ENCODE results near the gene ADGRG3.
"Not testable (repeated sequence)": the region's sequence is repeated elsewhere in the genome, so short reads cannot be mapped to it uniquely, and the experiment has no call there.

The ADGRG3 gene

DNA sequence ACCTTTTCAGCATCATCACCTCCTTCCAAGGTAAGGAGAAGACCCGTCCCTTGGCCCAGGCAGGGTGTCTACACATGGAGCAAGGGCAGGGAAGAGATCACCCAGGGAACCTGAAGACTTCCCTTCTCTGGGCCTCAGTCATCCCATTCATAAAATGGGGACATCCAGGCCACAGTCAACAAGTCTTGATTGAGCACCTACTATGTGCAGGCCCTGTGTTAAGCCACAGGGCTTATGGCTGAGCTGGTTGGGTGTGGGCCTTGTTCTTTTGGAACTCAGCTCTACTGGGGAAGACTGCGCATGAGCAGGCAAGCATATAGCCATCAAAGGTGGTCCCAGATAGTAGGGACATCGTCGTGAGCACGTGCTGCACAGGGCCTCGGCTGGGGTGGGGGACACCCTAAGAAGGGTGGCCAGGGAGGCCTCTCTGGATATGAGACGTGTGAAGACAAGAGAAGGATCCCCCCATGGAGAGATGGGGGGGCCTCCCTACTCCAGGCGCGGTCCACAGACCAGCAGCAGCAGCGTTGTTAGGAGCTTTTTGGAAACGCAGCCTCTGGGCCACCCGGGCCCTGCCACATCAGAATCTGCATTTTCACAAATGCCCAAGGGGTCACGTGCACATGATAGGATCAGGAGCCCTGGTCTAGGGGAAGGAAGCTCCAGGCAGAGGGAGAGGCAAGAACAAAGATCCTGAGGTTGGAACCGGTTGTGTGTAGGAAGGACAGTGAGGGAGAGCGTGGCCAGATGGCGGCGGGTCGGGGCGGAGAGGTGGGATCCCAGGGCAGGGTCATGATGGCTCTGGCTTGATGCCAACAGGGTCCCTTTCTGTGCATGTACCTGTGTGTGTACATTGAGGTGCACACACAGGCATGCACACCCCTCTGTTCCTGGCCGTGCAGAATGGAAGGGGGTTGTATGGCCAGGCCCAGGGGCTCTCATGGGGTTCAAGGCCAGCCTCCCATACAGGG, 5.9 kb upstream of the ADGRG3 start:
- no peak for DNase-seq (ENCODE audit: low spot score)

DNA sequence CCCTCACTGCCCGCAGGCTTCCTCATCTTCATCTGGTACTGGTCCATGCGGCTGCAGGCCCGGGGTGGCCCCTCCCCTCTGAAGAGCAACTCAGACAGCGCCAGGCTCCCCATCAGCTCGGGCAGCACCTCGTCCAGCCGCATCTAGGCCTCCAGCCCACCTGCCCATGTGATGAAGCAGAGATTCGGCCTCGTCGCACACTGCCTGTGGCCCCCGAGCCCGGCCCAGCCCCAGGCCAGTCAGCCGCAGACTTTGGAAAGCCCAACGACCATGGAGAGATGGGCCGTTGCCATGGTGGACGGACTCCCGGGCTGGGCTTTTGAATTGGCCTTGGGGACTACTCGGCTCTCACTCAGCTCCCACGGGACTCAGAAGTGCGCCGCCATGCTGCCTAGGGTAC, 4.7 kb upstream of the ADGRG3 start:
- DNase-seq (ENCODE audit: low spot score) = no peak

- no peak for DNase-seq (ENCODE audit: low spot score)
Measured at GRCh38 chr16:57663917-57664661, 4.0 kb upstream of the ADGRG3 start.

DNA sequence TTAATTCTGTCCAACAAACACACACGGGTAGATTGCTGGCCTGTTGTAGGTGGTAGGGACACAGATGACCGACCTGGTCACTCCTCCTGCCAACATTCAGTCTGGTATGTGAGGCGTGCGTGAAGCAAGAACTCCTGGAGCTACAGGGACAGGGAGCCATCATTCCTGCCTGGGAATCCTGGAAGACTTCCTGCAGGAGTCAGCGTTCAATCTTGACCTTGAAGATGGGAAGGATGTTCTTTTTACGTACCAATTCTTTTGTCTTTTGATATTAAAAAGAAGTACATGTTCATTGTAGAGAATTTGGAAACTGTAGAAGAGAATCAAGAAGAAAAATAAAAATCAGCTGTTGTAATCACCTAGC, 3.5 kb upstream of the ADGRG3 start:
- DNase-seq (ENCODE audit: low spot score) = no peak

DNA sequence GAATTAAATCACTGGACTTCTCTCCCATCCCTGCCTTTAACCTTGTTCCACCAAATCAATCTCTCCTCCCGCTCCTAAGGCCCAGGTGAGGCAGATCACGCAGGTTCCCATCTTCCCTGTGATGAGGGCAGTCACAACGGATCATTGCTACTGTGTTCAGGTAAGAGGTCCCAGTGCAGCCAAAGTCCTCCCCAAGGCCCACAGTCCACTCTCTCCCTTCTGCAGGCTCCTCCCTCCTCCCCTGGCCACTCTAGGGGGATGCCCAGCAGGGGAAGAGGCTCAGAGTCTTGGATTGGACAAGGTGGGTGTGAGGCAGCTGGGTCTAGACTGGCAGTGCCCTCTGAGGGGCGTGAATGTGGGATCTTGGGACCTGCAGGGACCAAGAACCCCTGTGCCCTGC, 2.6 kb upstream of the ADGRG3 start:
- no peak for DNase-seq (ENCODE audit: low spot score)

DNA sequence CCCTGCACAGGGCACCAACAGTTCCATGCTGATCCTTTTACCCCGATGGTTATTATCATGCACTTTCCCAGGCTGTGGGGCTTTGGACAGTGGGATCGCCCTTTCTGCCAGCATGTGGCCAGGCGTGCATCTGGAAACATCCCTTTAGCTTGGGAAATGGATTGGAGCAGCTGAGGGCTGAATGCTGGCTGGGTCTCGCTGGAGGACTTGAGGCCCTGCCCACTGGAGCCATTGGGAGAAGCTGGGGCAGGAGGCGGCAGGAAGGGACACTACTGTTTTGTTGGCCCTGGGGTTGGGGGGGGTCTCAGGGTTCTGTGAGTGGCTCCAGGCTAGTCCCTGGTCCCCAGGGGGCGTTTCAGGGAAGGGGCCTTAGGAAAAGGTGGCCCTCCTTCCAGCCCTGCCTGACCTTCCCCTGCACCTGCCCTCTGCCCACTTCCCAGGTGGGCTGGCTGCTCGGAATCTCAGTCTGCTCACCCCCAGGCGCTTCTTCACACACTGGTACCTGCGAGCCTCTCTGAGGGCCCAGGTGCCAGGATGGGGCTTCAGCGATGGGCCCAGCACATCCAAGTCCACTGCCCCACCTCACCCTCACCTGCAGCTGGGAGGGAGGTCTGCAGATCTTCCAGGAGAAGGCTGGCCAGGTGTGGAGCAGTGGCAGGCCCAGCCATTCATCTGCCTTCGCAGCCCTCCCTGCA, 1.6 kb upstream of the ADGRG3 start:
- DNase-seq (ENCODE audit: low spot score) = no peak

GRCh38 chr16:57667048-57667525, 1.0 kb upstream of the ADGRG3 start:
- DNase-seq (ENCODE audit: low spot score) = no peak

- no peak for DNase-seq (ENCODE audit: low spot score)
Measured at GRCh38 chr16:57667526-57668262, 412 bp upstream of the ADGRG3 start.

- no peak for DNase-seq (ENCODE audit: low spot score)
Measured at GRCh38 chr16:57668630-57669475, 747 bp downstream of the ADGRG3 start.

DNA sequence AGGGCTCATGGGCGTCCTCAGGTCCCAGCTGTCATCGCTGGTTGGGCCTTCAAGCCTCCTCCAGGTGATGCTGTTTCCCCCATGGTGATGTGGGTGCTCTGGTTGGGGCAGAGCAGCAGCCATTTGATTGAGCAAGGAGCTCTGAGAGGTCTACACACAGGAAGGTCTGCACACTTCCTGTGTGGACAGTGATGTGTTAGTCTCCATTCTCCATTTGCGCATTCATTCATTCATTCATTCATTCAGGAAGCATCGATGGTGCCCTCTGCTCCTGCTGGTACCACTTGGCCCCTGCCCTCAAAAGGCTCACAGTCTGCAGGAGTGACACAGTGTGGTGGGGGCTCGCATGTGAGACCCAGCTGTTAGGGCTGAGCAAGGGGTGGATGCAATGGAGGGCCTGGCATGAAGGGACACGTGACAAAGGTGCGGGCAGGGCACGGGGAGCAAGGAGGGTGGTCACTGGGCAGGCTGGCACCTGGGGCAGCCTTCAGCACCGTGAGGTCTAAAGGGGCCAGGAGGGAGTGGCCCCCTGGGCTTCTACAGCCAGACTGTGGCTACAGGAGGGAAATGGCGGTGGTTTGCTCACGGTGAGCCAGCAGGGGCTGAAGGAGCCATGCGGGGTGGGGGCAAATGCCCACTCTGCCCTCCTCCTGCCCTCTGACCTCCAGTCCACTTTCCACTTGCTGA, 1.5 kb downstream of the ADGRG3 start:
- no peak for DNase-seq (ENCODE audit: low spot score)

DNA sequence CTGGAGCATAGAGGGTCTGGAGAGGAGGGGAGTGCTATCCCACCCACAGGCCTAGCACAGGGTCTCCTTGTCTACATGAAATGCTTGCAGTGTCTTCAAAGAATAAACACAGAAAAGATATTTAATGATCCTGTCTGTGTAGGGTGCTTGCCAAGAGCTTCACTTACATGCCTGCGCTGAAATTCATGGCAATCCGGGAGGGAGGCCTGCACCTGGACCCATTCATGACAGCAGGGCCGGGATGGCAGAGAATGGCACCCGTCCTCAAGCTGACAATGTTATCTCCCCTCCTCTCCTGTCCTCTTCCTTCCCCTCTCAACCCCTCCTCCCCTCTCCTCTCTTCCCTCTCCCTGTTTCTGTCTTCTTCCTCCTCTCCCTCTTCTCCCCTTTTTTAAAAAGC, 2.1 kb downstream of the ADGRG3 start:
- DNase-seq (ENCODE audit: low spot score) = no peak

GRCh38 chr16:57671451-57671850, 3.3 kb downstream of the ADGRG3 start:
- DNase-seq (ENCODE audit: low spot score) = not testable (repeated sequence)

GRCh38 chr16:57672416-57672815, 4.3 kb downstream of the ADGRG3 start:
- DNase-seq (ENCODE audit: low spot score) = no peak

GRCh38 chr16:57672824-57673223, 4.7 kb downstream of the ADGRG3 start:
- DNase-seq (ENCODE audit: low spot score) = no peak

- no peak for DNase-seq (ENCODE audit: low spot score)
Measured at GRCh38 chr16:57675741-57676551, 7.8 kb downstream of the ADGRG3 start.

DNA sequence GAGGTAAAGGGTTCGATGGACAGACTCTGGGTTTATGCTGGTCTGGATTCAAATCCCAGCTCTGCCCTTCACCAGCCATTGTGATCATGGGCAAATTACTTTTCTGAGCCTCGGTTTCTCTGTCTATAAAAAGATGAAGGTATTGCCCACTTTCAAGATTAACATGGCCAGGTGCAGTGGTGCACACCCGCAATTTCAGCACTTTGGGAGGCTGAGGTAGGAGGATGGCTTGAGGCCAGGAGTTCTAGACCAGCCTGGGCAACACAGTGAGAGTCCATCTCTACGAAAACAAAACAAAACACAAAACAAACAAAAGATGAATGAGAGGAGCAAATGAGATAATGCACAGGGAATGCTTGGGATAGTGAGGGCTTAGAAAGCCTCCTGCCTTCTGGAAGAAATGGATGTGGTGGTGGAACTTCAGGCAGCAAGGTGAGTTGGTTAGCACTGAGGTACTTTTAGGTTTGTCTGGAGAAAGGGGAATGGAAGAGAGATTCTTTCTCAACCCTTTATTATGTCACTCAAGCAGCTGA, 8.5 kb downstream of the ADGRG3 start:
- DNase-seq (ENCODE audit: low spot score) = no peak

DNA sequence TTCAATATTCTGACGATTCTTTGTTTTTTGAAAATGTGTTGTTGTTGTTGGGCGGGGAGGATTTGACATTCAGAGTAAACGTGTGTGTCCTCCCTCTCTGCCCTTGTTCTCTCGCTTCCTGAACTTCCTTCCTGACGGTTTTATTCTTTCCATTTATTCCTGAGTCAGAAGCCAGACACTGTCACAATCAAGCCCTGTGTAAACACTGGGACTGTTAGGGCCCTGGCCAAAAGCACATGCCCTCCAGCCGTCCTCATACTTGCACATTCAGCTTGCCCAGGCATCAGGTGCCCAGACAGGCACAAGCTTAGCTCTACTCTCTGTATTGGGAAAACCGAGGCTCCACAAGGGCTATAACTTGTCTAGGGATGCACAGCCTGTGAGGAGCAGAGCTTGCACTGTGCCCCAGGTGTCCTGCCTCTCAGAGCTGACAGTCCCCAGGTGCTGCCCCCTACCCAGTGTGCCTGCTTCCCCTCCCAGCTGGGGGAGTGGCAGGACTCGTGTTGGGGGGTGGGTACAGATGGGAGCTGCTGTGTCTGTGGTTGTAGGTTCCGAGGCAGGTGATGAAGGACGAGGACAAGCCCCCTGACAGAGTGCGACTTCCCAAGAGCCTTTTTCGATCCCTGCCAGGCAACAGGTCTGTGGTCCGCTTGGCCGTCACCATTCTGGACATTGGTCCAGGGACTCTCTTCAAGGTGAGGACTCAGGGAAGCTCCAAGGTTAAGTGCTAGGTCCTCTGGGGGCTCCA, 9.7 kb downstream of the ADGRG3 start:
- no peak for DNase-seq (ENCODE audit: low spot score)

DNA sequence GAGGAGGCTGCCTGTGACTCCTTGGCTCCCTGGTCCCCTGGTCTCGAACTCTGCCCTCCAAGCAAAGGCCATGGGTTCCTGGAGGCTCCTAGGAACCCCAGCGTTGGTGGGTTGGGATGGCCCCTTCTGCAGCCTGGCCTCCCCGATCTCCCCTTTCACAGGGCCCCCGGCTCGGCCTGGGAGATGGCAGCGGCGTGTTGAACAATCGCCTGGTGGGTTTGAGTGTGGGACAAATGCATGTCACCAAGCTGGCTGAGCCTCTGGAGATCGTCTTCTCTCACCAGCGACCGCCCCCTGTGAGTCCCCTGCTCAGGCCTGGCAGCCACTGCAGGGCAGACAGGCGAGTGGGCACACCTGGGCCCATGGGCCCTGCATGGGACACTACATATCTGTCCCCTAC, 10.9 kb downstream of the ADGRG3 start:
- DNase-seq (ENCODE audit: low spot score) = no peak

All from SK-N-DZ (cell line).